ENCODE results near the gene DKC1. TPM values are rescaled to one million over a fixed set of nuclear protein-coding genes. Genes with fewer than 3 reads are reported as not detected.

Gene DKC1
- total RNA-seq (10 to 100 TPM; 32.0 to 54.4 (median 39.3) TPM), polyA plus RNA-seq (10 to 100 TPM; 34.0 to 42.7 (median 38.8) TPM)
- long read RNA-seq, donor 1, transcript DKC1-201 (15 exons, 2,577 nt) = major isoform, 6 of 7 reads
- long read RNA-seq, donor 1, partial matches to known transcripts = 0 of 7 reads
- long read RNA-seq, donor 1, other reads (novel, unspliced or antisense) = 0 of 7 reads
- long read RNA-seq, donor 2, transcript DKC1-201 (15 exons, 2,577 nt) = major isoform, 9 of 25 reads
- long read RNA-seq, donor 2, partial matches to known transcripts = 15 of 25 reads
- long read RNA-seq, donor 2, other reads (novel, unspliced or antisense) = 0 of 25 reads

GRCh38 chrX:154762537-154763296 lies at the start of gene DKC1:
Gene DKC1 (plus strand): TSS chrX:154762864. CDS start chrX:154762966, 102 bp downstream.
- Histone ChIP-seq H3K4me3 (peak within 1 kb of the TSS; percentile 46 to 82 (median 76)), H3K36me3 (peaks cover 0 to 29% (median 21%) of the 10 kb centered on the region in 6 donors), H3K27me3 (replicated peaks in 1 of 7) (no peaks in the 10 kb centered on the region), H3K4me1 (peaks cover 3 to 31% (median 15%) of the 10 kb centered on the region in 6 donors), H3K27ac (peak within 1 kb of the TSS; percentile 70 to 89 (median 84)), H3K9me3 (no peaks in the 10 kb centered on the region)
- WGBS, 5 donors = 0 to 59% (median 1%) methylated on average over 40 to 84 of the region's 84 CpGs
- peak; percentile 99 for DNase-seq
- TF ChIP-seq POLR2A (IDR thresholded peaks at IDR 0.05) (no peak), CTCF (IDR thresholded peaks at IDR 0.05 in 8 of 11, conservative IDR thresholded peaks at IDR 0.05 in 3 of 11) (peak in 3 of 11 experiments; percentile 9 to 26 (median 25)), POLR2AphosphoS5 (IDR thresholded peaks at IDR 0.05) (peak; percentile 80 to 92 (median 90))
- intact Hi-C loops (cut with DNase I; ENCODE audit: low total_unique reads) = no loop called here

GRCh38 chrX:154714925-154715324 lies 47.7 kb upstream of the DKC1 start:
- H3K27me3 ChIP-seq (replicated peaks in 1 of 7) = no peaks in the 10 kb centered on the region
- no peak overlapping the region for H3K4me3 ChIP-seq
- TF ChIP-seq CTCF (IDR thresholded peaks at IDR 0.05 in 8 of 11, conservative IDR thresholded peaks at IDR 0.05 in 3 of 11) (peak; percentile 60 to 82 (median 78)), POLR2AphosphoS5 (IDR thresholded peaks at IDR 0.05) (no peak)
- H3K9me3 ChIP-seq = no peaks in the 10 kb centered on the region
- peaks cover 0 to 50% (median 4%) of the 10 kb centered on the region in 6 donors for H3K36me3 ChIP-seq
- WGBS, 5 donors = 0 to 10% (median 9%) methylated on average over 2 of the region's 2 CpGs
- intact Hi-C loops (cut with DNase I; ENCODE audit: low total_unique reads) = no loop called here
- DNase-seq = no peak
- H3K4me1 ChIP-seq = peaks cover 9 to 77% (median 55%) of the 10 kb centered on the region in 6 donors
- H3K27ac ChIP-seq = peak overlapping the region in 1 of 8 donors; percentile 34

GRCh38 chrX:154715825-154716224 lies 46.8 kb upstream of the DKC1 start:
- Histone ChIP-seq H3K36me3 (peaks cover 0 to 41% (median 4%) of the 10 kb centered on the region in 6 donors), H3K4me3 (no peak overlapping the region), H3K27me3 (replicated peaks in 1 of 7) (no peaks in the 10 kb centered on the region), H3K4me1 (peaks cover 9 to 80% (median 56%) of the 10 kb centered on the region in 6 donors), H3K27ac (peak overlapping the region in 2 of 8 donors; percentile 7 to 23), H3K9me3 (peaks cover 0 to 2% (median 0%) of the 10 kb centered on the region in 8 donors)
- no peak for DNase-seq
- intact Hi-C loops (cut with DNase I; ENCODE audit: low total_unique reads) = no loop called here
- 76 to 91% (median 85%) methylated on average over 5 of the region's 5 CpGs for WGBS, 5 donors
- peak in 1 of 11 experiments; percentile 17 for TF ChIP-seq CTCF (IDR thresholded peaks at IDR 0.05 in 8 of 11, conservative IDR thresholded peaks at IDR 0.05 in 3 of 11)
- no peak for TF ChIP-seq POLR2AphosphoS5 (IDR thresholded peaks at IDR 0.05)

GRCh38 chrX:154717824-154718223 lies 44.8 kb upstream of the DKC1 start:
- TF ChIP-seq CTCF (IDR thresholded peaks at IDR 0.05 in 8 of 11, conservative IDR thresholded peaks at IDR 0.05 in 3 of 11) (peak in 2 of 11 experiments; percentile 9 to 21), POLR2AphosphoS5 (IDR thresholded peaks at IDR 0.05) (no peak), POLR2A (IDR thresholded peaks at IDR 0.05) (no peak)
- intact Hi-C loops (cut with DNase I; ENCODE audit: low total_unique reads) = no loop called here
- no peak for DNase-seq
- WGBS, 5 donors = 10 to 51% (median 20%) methylated on average over 7 of the region's 7 CpGs
- Histone ChIP-seq H3K9me3 (peaks cover 0 to 10% (median 0%) of the 10 kb centered on the region in 8 donors), H3K36me3 (peaks cover 0 to 21% (median 0%) of the 10 kb centered on the region in 6 donors), H3K27ac (peak overlapping the region in 7 of 8 donors; percentile 52 to 84 (median 69)), H3K4me3 (peak overlapping the region in 1 of 8 donors; percentile 15), H3K27me3 (replicated peaks in 1 of 7) (no peaks in the 10 kb centered on the region), H3K4me1 (peaks cover 9 to 81% (median 53%) of the 10 kb centered on the region in 6 donors)
